Measurements from ENCODE around the gene PRSS21.
A peak's percentile ranks its signal among the peaks of the same experiment; 100 is the strongest.

Gene PRSS21

DNA sequence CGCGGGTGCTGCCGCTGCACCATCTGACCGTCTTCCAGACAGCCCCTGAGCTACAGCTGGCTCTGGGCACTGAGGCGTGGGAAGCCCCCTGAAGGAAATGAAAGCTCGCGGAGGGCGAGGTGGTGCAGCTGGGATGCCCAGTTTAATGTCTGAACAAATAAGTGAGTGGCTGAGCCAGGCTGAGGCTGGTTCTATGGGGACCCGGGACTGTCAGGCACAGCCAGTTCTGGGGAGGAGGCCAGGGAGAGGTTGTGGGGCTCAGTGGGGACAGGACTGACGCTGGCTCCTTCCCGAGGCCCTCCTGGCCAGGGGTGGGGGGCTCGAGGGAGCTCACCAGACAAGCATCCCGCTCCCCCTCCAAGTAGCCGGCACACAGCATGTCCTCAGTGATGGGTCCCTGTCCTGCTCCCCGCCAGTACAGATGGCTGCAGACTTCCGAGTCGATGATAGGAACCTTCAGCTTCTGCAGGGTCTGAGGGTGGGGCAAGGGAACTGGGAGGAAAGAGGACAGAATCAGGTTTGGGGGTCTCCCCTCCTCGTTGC lies 36.6 kb downstream of the PRSS21 start:
- peaks cover 23% of the 10 kb centered on the region for H3K27me3 Mint-ChIP-seq
- no peak for ATAC-seq (replicated peaks; ENCODE audit: extremely low read depth, poor library complexity, severe bottlenecking)
- H3K9me3 Mint-ChIP-seq, result no peaks in the 10 kb centered on the region
- no peak for DNase-seq (ENCODE audit: low spot score in 2 of 2)
- peaks cover 2% of the 10 kb centered on the region for H3K36me3 Mint-ChIP-seq (ENCODE audit: insufficient read depth)
- H3K27ac Mint-ChIP-seq (ENCODE audit: low read depth), result no peak overlapping the region
- H3K4me1 Mint-ChIP-seq, result peaks cover 6% of the 10 kb centered on the region
- H3K4me3 Mint-ChIP-seq, result no peak overlapping the region

DNA sequence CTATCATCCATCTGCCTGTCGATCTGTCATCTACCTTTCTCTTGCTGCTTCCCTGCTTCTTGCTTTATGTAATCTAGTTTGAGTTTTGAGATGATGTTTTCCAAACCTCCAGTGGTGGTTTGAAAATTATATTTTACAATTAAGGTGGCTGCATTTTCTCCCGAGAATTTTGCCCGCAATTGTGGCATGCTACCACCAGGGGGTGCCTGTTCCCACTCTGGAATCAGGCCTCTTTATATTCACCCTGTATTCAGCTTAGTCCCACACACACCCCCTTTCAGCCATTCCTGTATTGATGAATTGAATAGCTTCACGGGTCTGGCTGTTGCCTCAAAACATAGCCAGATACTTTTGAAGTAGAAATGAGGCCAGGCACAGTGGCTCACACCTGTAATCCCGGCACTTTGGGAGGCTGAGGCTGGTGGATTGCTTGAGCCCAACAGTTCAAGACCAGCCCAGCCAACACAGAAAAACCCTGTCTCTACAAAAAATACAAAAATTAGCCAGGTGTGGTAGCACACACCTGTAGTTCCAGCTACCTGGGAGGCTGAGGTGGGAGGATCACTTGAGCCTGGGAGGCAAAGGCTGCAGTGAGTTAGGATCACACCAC lies 37.8 kb downstream of the PRSS21 start:
- DNase-seq (ENCODE audit: low spot score in 2 of 2), result no peak
- peaks cover 2% of the 10 kb centered on the region for H3K36me3 Mint-ChIP-seq (ENCODE audit: insufficient read depth)
- H3K4me3 Mint-ChIP-seq, result no peak overlapping the region
- ATAC-seq (replicated peaks; ENCODE audit: extremely low read depth, poor library complexity, severe bottlenecking), result no peak
- peaks cover 6% of the 10 kb centered on the region for H3K4me1 Mint-ChIP-seq
- no peak overlapping the region for H3K27ac Mint-ChIP-seq (ENCODE audit: low read depth)
- H3K9me3 Mint-ChIP-seq, result no peaks in the 10 kb centered on the region
- peaks cover 14% of the 10 kb centered on the region for H3K27me3 Mint-ChIP-seq

DNA sequence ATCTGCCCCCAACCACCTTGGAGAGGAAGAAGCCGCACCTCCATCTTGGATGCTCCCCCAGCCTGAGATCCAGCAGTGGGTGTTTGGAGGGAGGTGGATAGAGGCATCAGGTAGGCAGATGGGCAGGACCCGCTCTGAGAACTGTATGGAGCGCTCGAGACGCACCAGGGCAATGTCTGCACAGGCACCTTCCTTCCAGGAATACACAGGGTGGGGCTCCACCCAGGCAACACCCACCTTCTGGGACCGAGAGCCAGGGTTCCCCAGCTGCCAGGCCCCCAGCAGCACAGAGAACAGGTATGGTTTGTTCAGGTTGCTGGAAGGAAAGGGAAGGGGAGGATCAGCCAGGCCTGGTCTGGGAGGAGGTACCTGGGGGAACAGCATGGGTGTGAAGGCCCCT lies 38.5 kb downstream of the PRSS21 start:
- H3K27ac Mint-ChIP-seq (ENCODE audit: low read depth), result no peak overlapping the region
- H3K4me3 Mint-ChIP-seq, result no peak overlapping the region
- no peaks in the 10 kb centered on the region for H3K9me3 Mint-ChIP-seq
- peaks cover 6% of the 10 kb centered on the region for H3K4me1 Mint-ChIP-seq
- peaks cover 2% of the 10 kb centered on the region for H3K36me3 Mint-ChIP-seq (ENCODE audit: insufficient read depth)
- peaks cover 19% of the 10 kb centered on the region for H3K27me3 Mint-ChIP-seq
- ATAC-seq (replicated peaks; ENCODE audit: extremely low read depth, poor library complexity, severe bottlenecking) (no peak), DNase-seq (ENCODE audit: low spot score in 2 of 2) (no peak)

DNA sequence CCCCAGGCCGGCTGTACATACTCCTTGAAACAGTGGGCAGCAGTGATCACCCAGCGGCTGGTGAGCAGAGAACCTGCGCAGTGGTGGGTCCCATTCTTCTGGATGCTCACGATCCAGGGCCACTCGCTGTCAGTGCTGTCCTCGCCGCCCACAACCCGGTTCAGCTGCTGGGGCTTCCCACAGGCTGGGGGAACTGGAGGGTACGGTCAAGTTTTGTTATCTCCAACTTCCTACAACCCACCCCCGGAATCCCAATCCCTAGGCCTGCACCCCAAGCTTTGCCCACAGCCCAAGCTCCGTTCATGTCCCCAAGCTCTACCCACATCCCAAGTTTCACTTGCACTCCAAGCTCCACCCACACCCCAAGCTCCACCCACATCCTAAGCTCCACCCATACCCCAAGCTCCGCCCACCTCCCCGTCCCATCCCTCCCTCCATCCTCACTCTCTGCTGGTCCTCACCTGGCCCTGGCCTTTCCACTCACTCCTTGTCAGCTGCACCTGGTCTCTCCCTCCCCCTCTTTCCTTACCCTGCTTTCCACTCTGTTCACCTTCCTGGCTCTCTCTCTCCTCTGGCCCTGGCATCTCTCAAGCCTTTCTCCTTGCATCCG lies 39.1 kb downstream of the PRSS21 start:
- Mint-ChIP-seq H3K9me3 (no peaks in the 10 kb centered on the region), H3K36me3 (ENCODE audit: insufficient read depth) (peaks cover 2% of the 10 kb centered on the region), H3K27me3 (peaks cover 21% of the 10 kb centered on the region), H3K27ac (ENCODE audit: low read depth) (no peak overlapping the region), H3K4me3 (no peak overlapping the region), H3K4me1 (peaks cover 6% of the 10 kb centered on the region)
- no peak for DNase-seq (ENCODE audit: low spot score in 2 of 2)
- ATAC-seq (replicated peaks; ENCODE audit: extremely low read depth, poor library complexity, severe bottlenecking), result no peak

DNA sequence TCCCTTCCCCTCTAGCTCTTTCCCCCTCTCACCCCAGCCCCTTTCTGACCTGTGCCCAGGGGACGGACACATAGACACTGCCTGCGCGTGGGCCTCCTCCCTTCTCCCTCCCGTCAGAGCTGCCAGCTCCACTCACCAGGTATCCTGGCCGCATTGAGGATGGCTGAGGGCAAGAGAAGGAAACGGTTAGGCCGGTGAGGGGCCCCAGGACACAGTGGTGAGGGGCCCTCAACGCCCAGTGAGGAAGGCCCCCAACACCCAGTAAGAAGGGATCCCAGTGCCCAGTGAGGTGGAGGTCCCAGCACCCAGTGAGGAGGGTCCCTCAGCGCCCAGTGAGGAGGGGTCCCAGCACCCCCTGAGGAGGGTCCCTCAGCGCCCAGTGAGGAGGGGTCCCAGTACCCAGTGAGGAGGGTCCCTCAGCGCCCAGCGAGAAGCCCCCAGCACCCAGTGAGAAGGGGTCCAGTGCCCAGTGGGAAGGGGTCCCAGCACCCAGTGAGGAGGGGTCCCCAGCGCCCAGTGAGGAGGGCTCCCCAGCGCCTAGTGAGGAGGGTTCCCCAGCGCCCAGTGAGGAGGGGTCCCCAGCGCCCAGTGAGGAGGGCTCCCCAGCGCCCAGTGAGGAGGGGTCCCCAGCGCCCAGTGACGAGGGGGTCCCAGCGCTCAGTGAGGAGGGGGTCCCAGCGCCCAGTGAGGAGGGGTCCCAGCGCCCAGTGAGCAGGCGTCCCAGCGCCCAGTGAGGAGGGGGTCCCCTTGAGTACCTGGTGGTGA lies 39.8 kb downstream of the PRSS21 start:
- Mint-ChIP-seq H3K9me3 (no peaks in the 10 kb centered on the region), H3K27ac (ENCODE audit: low read depth) (no peak overlapping the region), H3K4me1 (peaks cover 6% of the 10 kb centered on the region), H3K27me3 (peaks cover 21% of the 10 kb centered on the region), H3K4me3 (no peak overlapping the region), H3K36me3 (ENCODE audit: insufficient read depth) (peaks cover 4% of the 10 kb centered on the region)
- no peak for ATAC-seq (replicated peaks; ENCODE audit: extremely low read depth, poor library complexity, severe bottlenecking)
- no peak for DNase-seq (ENCODE audit: low spot score in 2 of 2)

DNA sequence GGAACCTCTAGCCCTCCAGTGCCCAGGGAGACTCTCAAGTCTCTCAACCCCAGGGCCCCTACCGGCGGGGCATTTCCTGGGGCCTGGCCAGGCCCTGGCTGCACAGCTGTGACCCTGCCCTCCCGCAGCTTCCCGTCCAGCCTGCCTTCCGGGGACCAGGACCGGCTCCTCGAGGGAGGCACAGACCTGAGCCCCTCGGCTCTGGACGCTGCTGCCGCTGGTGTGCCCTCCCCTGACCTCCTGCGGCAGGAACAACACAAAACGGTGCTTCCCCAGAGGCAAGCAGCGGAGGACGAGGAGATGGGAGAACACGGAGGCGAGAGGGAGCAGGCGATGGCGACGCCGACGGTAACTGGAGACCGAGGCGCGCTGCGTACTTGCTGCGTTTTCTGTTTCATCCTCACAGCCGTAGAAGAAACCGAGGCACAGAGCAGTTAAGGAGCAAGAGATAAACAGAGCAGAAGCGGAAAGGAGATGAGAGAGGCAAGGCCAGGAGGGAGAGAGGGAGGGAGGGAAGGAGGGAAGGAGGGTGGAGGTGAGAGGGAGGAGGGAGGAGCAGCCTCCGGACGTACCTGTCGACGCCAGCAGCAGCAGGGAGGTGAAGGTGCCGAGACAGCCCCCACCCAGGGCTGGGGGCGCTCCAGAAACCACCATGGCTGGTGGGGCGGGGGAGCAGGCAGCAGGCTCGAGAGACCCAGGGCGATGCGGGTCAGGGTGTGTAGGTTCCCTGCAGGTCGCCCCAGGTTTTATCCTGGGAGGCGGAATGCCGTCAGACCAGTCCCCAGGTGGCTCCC lies 40.6 kb downstream of the PRSS21 start, which contains the start of gene PRSS22:
TSS of gene PRSS22 (minus strand) at position 720 of the 794 bp plus-strand sequence. CDS start at position 654, 66 bp downstream.
- H3K27ac Mint-ChIP-seq (ENCODE audit: low read depth), result peak within 1 kb of the TSS; percentile 60
- H3K9me3 Mint-ChIP-seq, result no peaks in the 10 kb centered on the region
- peaks cover 21% of the 10 kb centered on the region for H3K27me3 Mint-ChIP-seq
- H3K4me1 Mint-ChIP-seq, result peaks cover 6% of the 10 kb centered on the region
- ATAC-seq (replicated peaks; ENCODE audit: extremely low read depth, poor library complexity, severe bottlenecking) (no peak), DNase-seq (ENCODE audit: low spot score in 2 of 2) (no peak)
- H3K4me3 Mint-ChIP-seq, result peak within 1 kb of the TSS; percentile 73
- H3K36me3 Mint-ChIP-seq (ENCODE audit: insufficient read depth), result peaks cover 4% of the 10 kb centered on the region

DNA sequence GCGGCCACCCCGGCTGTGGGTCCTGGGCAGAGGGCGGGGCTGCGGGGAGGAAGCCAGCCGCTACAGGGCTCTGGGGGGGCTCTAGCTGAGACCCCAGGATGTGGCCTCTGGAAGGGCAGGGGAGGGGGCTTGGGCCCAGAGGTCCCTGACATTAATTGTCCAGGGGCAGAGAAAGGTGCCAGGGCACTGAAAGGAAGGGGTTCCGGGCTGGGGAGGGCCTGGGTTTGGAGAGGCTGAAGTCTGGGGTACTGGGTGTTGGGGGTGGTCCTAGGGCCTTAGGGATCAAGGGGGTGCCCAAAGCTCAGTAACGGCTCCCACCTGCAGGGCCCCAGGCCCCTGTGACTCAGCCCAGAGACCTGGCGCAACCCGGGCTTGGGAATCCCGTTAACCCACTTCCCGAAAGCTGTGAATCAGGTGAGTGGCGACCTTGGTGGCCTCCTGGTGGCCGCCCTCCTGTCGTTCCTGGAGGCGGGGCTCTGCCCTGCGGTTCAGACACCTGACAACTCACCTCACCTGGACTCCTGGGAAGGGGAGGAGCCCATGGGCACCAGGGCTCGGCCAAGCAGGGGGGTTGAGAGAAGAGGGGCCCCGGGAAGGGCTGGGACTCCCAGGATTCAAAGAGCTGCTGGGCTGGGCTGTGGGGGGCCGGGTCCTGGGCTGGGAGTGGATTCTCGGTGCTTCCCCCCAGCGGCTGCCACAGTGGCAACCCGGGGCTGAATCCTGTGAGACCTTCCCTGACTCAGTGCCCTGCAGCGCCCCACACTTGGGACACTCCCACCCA lies 41.4 kb downstream of the PRSS21 start:
- peaks cover 6% of the 10 kb centered on the region for H3K4me1 Mint-ChIP-seq
- peaks cover 4% of the 10 kb centered on the region for H3K36me3 Mint-ChIP-seq (ENCODE audit: insufficient read depth)
- H3K27ac Mint-ChIP-seq (ENCODE audit: low read depth), result no peak overlapping the region
- H3K9me3 Mint-ChIP-seq, result no peaks in the 10 kb centered on the region
- DNase-seq (ENCODE audit: low spot score in 2 of 2), result no peak
- H3K27me3 Mint-ChIP-seq, result peaks cover 21% of the 10 kb centered on the region
- ATAC-seq (replicated peaks; ENCODE audit: extremely low read depth, poor library complexity, severe bottlenecking), result no peak
- peak overlapping the region; percentile 73 for H3K4me3 Mint-ChIP-seq

DNA sequence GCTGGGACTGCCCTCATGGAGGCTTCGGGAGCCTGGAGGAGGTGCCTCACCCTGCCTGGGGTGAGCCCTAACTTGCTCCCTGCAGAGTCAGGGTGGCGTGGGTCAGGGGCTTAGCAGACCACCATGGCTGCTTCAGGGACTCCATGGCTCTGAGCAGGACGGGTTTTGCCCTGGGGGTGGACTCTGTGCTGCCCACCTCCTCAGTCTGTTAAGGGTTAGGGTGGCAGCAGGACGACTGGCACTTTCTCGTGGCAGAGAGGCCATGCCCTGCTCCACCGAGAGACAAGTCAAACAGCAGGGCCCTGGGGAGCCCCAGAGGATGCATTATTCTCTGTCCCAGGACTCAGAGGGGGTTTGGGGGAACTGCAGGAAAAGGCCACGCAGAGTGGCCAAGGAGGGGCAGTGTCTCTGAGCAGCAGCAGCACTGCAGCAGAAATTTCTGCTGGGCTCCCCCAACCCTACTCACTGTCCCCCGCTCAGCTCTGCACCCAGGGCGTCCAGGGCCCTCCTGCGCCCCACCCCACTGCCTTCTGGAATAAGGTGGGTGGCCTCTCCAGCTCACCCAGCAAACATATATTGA lies 42.7 kb downstream of the PRSS21 start:
- Mint-ChIP-seq H3K27ac (ENCODE audit: low read depth) (no peak overlapping the region), H3K27me3 (peaks cover 21% of the 10 kb centered on the region), H3K9me3 (no peaks in the 10 kb centered on the region), H3K36me3 (ENCODE audit: insufficient read depth) (peaks cover 4% of the 10 kb centered on the region), H3K4me3 (no peak overlapping the region), H3K4me1 (peaks cover 6% of the 10 kb centered on the region)
- DNase-seq (ENCODE audit: low spot score in 2 of 2) (no peak), ATAC-seq (replicated peaks; ENCODE audit: extremely low read depth, poor library complexity, severe bottlenecking) (no peak)

DNA sequence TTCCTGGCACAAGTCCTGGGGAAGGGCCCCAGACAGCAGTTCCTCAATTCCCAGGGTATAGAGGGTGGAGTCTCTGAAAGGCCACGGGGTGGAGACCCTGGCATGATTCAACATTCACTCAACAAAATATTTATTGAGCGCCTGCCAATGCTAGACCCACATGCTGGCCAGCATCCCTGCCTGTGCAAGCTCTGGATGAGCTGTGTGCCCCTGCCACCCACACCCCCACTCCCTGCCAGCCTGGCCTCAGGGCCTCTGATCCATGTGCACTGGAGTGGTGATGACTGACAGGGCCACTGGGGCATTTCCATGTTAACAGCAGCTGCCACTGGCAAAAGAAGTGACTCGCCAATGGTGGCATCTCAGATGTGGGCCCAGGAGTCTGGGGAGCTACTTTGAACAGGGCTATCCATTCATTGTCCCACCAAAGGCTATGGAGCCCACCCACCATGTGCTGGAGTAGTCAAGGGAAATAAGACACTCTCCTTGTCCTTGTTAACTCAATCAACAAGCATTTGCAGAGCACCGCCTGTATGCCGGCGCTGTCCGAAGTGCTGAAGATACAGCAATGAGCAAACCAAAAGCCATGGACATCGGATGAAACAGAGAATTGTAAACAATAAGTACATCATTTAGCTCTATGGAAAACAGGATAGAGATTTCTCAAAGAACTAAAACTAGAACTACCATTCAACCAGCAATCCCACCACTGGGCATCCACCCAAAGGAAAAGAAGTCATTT lies 44.0 kb downstream of the PRSS21 start:
- Mint-ChIP-seq H3K4me3 (no peak overlapping the region), H3K27me3 (peaks cover 21% of the 10 kb centered on the region), H3K27ac (ENCODE audit: low read depth) (no peak overlapping the region), H3K36me3 (ENCODE audit: insufficient read depth) (peaks cover 2% of the 10 kb centered on the region), H3K9me3 (no peaks in the 10 kb centered on the region), H3K4me1 (peaks cover 6% of the 10 kb centered on the region)
- DNase-seq (ENCODE audit: low spot score in 2 of 2), result no peak
- ATAC-seq (replicated peaks; ENCODE audit: extremely low read depth, poor library complexity, severe bottlenecking), result no peak

DNA sequence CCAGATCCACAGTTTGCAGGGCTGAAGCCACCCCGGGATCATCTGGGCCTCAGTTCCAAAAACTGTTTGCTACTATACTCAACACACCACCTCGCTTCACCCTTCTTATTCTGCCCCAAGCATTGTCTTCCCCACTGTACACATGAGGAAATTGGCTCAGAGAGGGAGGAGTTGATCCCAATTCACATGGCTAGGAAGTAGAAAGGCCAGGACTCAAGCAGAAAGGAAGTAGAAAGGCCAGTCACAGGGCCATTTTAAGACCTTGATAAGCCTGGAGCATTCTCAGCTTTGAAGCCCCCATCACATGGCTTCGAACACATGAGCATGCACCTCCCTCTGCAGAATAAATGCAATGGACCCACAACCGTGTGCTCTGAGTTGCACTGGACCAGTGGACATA lies 48.6 kb downstream of the PRSS21 start:
- peaks cover 4% of the 10 kb centered on the region for H3K36me3 Mint-ChIP-seq (ENCODE audit: insufficient read depth)
- no peak overlapping the region for H3K4me3 Mint-ChIP-seq
- H3K27ac Mint-ChIP-seq (ENCODE audit: low read depth), result no peak overlapping the region
- H3K9me3 Mint-ChIP-seq, result no peaks in the 10 kb centered on the region
- ATAC-seq (replicated peaks; ENCODE audit: extremely low read depth, poor library complexity, severe bottlenecking) (no peak), DNase-seq (ENCODE audit: low spot score in 2 of 2) (no peak)
- peaks cover under 1% of the 10 kb centered on the region for H3K27me3 Mint-ChIP-seq
- H3K4me1 Mint-ChIP-seq, result peaks cover 6% of the 10 kb centered on the region

DNA sequence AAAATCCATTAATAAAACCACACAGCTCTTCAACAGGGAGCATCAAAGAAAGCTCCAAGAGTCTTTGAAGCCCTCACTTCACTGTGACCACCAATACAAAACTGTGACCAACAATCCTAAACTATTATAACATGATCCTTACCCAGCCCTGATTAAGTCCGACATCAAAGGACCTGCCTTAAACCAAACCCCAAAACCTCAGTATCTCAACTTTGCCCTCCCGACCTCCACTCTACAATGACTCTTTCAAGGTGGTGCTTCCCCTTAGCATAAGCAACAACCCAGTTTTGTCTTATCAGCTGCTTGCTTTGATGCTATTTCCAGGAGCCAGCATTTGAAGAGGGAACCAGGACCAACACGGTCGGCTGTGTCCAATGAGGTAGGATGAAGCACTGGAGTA lies 49.4 kb downstream of the PRSS21 start:
- H3K9me3 Mint-ChIP-seq, result no peaks in the 10 kb centered on the region
- ATAC-seq (replicated peaks; ENCODE audit: extremely low read depth, poor library complexity, severe bottlenecking) (no peak), DNase-seq (ENCODE audit: low spot score in 2 of 2) (no peak)
- H3K4me1 Mint-ChIP-seq, result peaks cover 6% of the 10 kb centered on the region
- no peaks in the 10 kb centered on the region for H3K27me3 Mint-ChIP-seq
- peaks cover 2% of the 10 kb centered on the region for H3K36me3 Mint-ChIP-seq (ENCODE audit: insufficient read depth)
- no peak overlapping the region for H3K4me3 Mint-ChIP-seq
- H3K27ac Mint-ChIP-seq (ENCODE audit: low read depth), result no peak overlapping the region
